Right lobe of liver (tissue), 4 donors: ENCODE results near the gene SPESP1.
"Not testable (repeated sequence)": the region's sequence is repeated elsewhere in the genome, so short reads cannot be mapped to it uniquely, and the experiment has no call there.

ENCODE experiments used
- CTCF ChIP-seq, 4 donors: fragments of 200-600 bp in 3 of 4; fragments of 450-650 bp in 1 of 4; IDR thresholded peaks; one replicate each; pipeline versions ENCODE4 v1.5.1 to v1.8.0; 2016 to 2022; ENCODE audit warnings: antibody characterized with exemption in 4 of 4, mild to moderate bottlenecking in 2 of 4
- POLR2A ChIP-seq: fragments of 450-650 bp; IDR thresholded peaks from one replicate; pipeline ENCODE4 v1.6.1; 2017; ENCODE audit warnings: antibody characterized with exemption, mild to moderate bottlenecking
- donor health status: DM: no; HTN: no; CAD: no.
- donor health status: DM: no; HTN: no; CAD: no.
- donor health status: DM: no; HTN: yes; CAD: no.

DNA sequence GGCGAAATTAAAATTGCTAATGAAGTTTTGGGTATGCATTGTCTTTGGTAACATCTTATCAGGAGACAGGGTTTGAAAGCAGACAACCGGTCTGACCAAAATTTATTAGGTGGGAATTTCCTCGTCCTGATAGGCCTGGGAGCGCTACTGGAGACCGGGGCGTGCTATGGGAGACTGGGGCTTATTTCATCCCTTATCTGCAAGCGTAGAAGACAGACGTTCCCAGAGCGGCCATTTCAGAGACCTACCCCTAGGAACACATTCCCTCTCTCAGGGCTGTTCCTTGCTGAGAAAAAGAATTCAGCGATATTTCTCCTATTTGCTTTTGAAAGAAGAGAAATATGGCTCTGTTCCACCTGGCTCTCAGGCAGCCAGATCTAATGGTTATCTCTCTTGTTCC, 47.1 kb downstream of the SPESP1 start:
- not testable (repeated sequence) for TF ChIP-seq CTCF (IDR thresholded peaks at IDR 0.05); POLR2A
